Transverse colon (tissue), 4 donors: Measurements from ENCODE around the gene HDAC9. TPM values are rescaled to one million over a fixed set of nuclear protein-coding genes. Genes with fewer than 3 reads are reported as not detected.

Source experiments
- DNase-seq: peaks from one replicate; pipeline ENCODE4 v3.0.0-alpha.2; 2019
- H3K27ac ChIP-seq, 4 donors: fragments of 200-600 bp; sonication (generic); 2 replicates each; pipeline ENCODE4 v1.5.1; 2016 to 2018; ENCODE audit warnings: inconsistent platforms in 4 of 4
- H3K27me3 ChIP-seq: fragments of 200-600 bp; sonication (generic); 2 replicates; pipeline ENCODE4 v1.5.1; 2017; ENCODE audit warnings: inconsistent platforms
- H3K36me3 ChIP-seq, 4 donors: fragments of 200-600 bp; sonication (generic); 2 replicates each; pipeline ENCODE4 v1.5.1; 2017 to 2019; ENCODE audit warnings: inconsistent platforms in 4 of 4
- H3K4me1 ChIP-seq, 4 donors: fragments of 200-600 bp; sonication (generic); 2 replicates each; pipeline ENCODE4 v1.5.1; 2017 to 2020; ENCODE audit warnings: inconsistent platforms in 4 of 4
- H3K4me3 ChIP-seq, 4 donors: fragments of 200-600 bp; sonication (generic); 1 replicate in 1 of 4; 2 replicates in 3 of 4; pipeline versions ENCODE4 v1.5.1 to v1.6.1; 2017 to 2019; ENCODE audit warnings: inconsistent platforms in 4 of 4
- H3K9me3 ChIP-seq, 2 donors: fragments of 200-600 bp; sonication (generic); 2 replicates each; pipeline ENCODE4 v1.5.1; 2017 to 2019; ENCODE audit warnings: inconsistent platforms in 2 of 2
- EP300 ChIP-seq: sonication (generic); formaldehyde crosslinking; IDR thresholded peaks from one replicate; pipeline ENCODE4 v1.6.1; 2017; ENCODE audit warnings: antibody characterized with exemption, low read depth
- POLR2A ChIP-seq: fragments of 450-650 bp; IDR thresholded peaks from one replicate; pipeline ENCODE4 v1.6.1; 2016; ENCODE audit warnings: antibody characterized with exemption, mild to moderate bottlenecking, moderate library complexity
- POLR2AphosphoS5 ChIP-seq, 3 donors: sonication (generic); formaldehyde crosslinking; IDR thresholded peaks; one replicate each; pipeline ENCODE4 v1.6.1; 2016; ENCODE audit warnings: antibody characterized with exemption in 3 of 3
- WGBS, 2 donors: methylation state at CpG; one replicate each; pipeline ENCODE4 v1.1.5; 2018; ENCODE audit warnings: low coverage in 1 of 2; 5-methylcytosine and 5-hydroxymethylcytosine counted together
- in situ Hi-C, 4 donors: fragments of 200-750 bp; cut with MboI; loops; one replicate each; pipeline versions ENCODE4 v1.15.0 to v1.15.1; 2017; ENCODE audit warnings: low sequenced_read_pairs in 3 of 4, low pct_ligation_motif_present in 1 of 4, low pct_unique_long_range_greater_than_20kb in 1 of 4
- intact Hi-C: fragments of 100-400 bp; cut with DNase I; formaldehyde crosslinking; loops from one replicate; pipeline ENCODE4 v1.15.1; 2023; ENCODE audit warnings: low total_unique reads
- total RNA-seq, 4 donors: library from RNA; depleted of rRNA; stranded (reverse); fragments of >200 nt; gene quantifications; one replicate each; pipeline ENCODE4 v1.1.0, GENCODE V29; 2016
- TF ChIP-seq, protein P1 (sequence below), 5 experiments: fragments of 200-600 bp in 3 of 5; fragments of 450-650 bp in 2 of 5; sonication (generic) in 3 of 5; IDR thresholded peaks; 1 replicate in 2 of 5; 2 replicates in 3 of 5; pipeline ENCODE4 v1.5.1; 2016 to 2017; ENCODE audit warnings: antibody characterized with exemption in 5 of 5, inconsistent platforms in 3 of 5, mild to moderate bottlenecking in 2 of 5, moderate library complexity in 1 of 5

HDAC9 gene
- total RNA-seq, 4 donors from 2014 or later: 6.0 to 47.5 (median 33.7) TPM

DNA sequence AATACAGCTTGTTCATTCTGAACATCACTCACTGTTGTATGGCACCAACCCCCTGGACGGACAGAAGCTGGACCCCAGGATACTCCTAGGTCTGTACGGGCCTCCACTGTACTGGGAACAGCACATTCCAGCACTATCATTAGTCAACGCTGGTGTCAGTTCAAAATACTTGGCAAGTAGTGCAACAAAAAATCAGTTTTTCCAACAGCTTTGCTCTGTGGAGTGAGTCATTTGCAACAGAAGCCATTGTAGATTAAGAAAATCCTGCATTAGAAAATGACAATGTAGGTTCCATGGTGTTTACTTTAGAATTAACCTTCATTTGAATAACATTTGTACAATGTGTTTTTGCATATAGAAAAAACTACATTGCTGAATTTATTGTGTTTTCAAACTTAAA is 266.6 kb downstream of the HDAC9 start:
- 49% methylated on average over 3 of the region's 3 CpGs; no CpG with 5 or more reads in 1 of the 2 donors for WGBS, 2 donors
- intact Hi-C loops: no loop called here
- no peaks in the 10 kb centered on the region for H3K4me1 ChIP-seq
- no peak for DNase-seq
- no peaks in the 10 kb centered on the region for H3K36me3 ChIP-seq
- H3K27ac ChIP-seq: no peak overlapping the region
- no peaks in the 10 kb centered on the region for H3K9me3 ChIP-seq
- no peak overlapping the region for H3K4me3 ChIP-seq
- in situ Hi-C loops: no loop called here
- H3K27me3 ChIP-seq: no peaks in the 10 kb centered on the region
- TF ChIP-seq, protein P1, sequence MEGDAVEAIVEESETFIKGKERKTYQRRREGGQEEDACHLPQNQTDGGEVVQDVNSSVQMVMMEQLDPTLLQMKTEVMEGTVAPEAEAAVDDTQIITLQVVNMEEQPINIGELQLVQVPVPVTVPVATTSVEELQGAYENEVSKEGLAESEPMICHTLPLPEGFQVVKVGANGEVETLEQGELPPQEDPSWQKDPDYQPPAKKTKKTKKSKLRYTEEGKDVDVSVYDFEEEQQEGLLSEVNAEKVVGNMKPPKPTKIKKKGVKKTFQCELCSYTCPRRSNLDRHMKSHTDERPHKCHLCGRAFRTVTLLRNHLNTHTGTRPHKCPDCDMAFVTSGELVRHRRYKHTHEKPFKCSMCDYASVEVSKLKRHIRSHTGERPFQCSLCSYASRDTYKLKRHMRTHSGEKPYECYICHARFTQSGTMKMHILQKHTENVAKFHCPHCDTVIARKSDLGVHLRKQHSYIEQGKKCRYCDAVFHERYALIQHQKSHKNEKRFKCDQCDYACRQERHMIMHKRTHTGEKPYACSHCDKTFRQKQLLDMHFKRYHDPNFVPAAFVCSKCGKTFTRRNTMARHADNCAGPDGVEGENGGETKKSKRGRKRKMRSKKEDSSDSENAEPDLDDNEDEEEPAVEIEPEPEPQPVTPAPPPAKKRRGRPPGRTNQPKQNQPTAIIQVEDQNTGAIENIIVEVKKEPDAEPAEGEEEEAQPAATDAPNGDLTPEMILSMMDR (IDR thresholded peaks at IDR 0.05): no peak
- TF ChIP-seq POLR2AphosphoS5 (IDR thresholded peaks at IDR 0.05) (no peak), EP300 (no peak), POLR2A (no peak)

DNA sequence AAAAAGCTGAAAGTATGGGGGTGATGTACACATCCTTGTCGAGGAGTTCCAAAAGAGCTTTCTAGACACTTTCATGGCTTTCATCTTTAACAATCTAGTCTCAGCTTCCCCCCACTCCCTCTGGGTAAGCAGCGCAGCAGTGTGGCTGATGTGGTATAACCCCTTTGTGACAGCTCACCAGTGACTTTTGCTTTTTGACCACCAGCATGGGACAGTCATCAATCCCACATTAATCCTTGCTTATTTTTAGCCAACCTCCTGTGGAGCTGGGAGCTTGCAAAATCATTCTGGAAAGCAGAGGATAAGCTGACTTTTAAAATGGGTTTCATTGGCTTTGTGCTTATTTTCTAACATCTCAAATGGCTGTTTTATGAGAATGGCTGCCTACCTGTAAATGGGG is 272.7 kb downstream of the HDAC9 start:
- in situ Hi-C loops (no loop called here), intact Hi-C loops (no loop called here)
- no peaks in the 10 kb centered on the region for H3K36me3 ChIP-seq
- H3K27ac ChIP-seq: no peak overlapping the region
- TF ChIP-seq POLR2A (no peak), EP300 (no peak), POLR2AphosphoS5 (IDR thresholded peaks at IDR 0.05) (no peak)
- TF ChIP-seq, protein P1 (IDR thresholded peaks at IDR 0.05): no peak
- 82 to 90% methylated on average over 2 of the region's 2 CpGs for WGBS, 2 donors
- no peak for DNase-seq
- H3K4me3 ChIP-seq: no peak overlapping the region
- H3K4me1 ChIP-seq: no peaks in the 10 kb centered on the region
- no peaks in the 10 kb centered on the region for H3K27me3 ChIP-seq
- no peaks in the 10 kb centered on the region for H3K9me3 ChIP-seq

- no peaks in the 10 kb centered on the region for H3K27me3 ChIP-seq
- TF ChIP-seq POLR2AphosphoS5 (IDR thresholded peaks at IDR 0.05): no peak
- TF ChIP-seq EP300: no peak
- TF ChIP-seq, protein P1 (IDR thresholded peaks at IDR 0.05): no peak
- TF ChIP-seq POLR2A: no peak
- no peak overlapping the region for H3K27ac ChIP-seq
- in situ Hi-C loops (no loop called here), intact Hi-C loops (no loop called here)
- WGBS, 2 donors: 73 to 74% methylated on average over 3 to 7 of the region's 7 CpGs
- no peak for DNase-seq
- H3K9me3 ChIP-seq: no peaks in the 10 kb centered on the region
- H3K36me3 ChIP-seq: no peaks in the 10 kb centered on the region
- H3K4me1 ChIP-seq: no peaks in the 10 kb centered on the region
- H3K4me3 ChIP-seq: no peak overlapping the region
Observed at GRCh38 chr7:18770154-18770811, 274.7 kb downstream of the HDAC9 start.

- H3K27me3 ChIP-seq: no peaks in the 10 kb centered on the region
- no peaks in the 10 kb centered on the region for H3K4me1 ChIP-seq
- no peak for DNase-seq
- in situ Hi-C loops (no loop called here), intact Hi-C loops (no loop called here)
- no peaks in the 10 kb centered on the region for H3K36me3 ChIP-seq
- TF ChIP-seq EP300 (no peak), POLR2A (no peak), POLR2AphosphoS5 (IDR thresholded peaks at IDR 0.05) (no peak)
- TF ChIP-seq, protein P1 (IDR thresholded peaks at IDR 0.05): no peak
- H3K27ac ChIP-seq: no peak overlapping the region
- WGBS, 2 donors: 35 to 40% methylated on average over 2 to 3 of the region's 3 CpGs
- no peaks in the 10 kb centered on the region for H3K9me3 ChIP-seq
- no peak overlapping the region for H3K4me3 ChIP-seq
Observed at GRCh38 chr7:18770822-18771221, 275.3 kb downstream of the HDAC9 start.
